Sigmoid colon (tissue), 4 donors: Measurements from ENCODE around the gene ROBO1.

Experiments used
- POLR2A ChIP-seq, 2 donors: fragments of 450-650 bp; IDR thresholded peaks; one replicate each; pipeline ENCODE4 v1.6.1; 2016; ENCODE audit warnings: antibody characterized with exemption in 2 of 2, mild to moderate bottlenecking in 2 of 2, moderate library complexity in 2 of 2
- POLR2AphosphoS5 ChIP-seq, 4 donors: sonication (generic); formaldehyde crosslinking; IDR thresholded peaks; one replicate each; pipeline ENCODE4 v1.6.1; 2017; ENCODE audit warnings: antibody characterized with exemption in 4 of 4
- TF ChIP-seq, protein P1 (sequence below), 4 experiments: fragments of 450-650 bp in 3 of 4; fragments of 200-600 bp in 1 of 4; IDR thresholded peaks; one replicate each; pipeline ENCODE4 v1.5.1; 2016 to 2019; ENCODE audit warnings: antibody characterized with exemption in 4 of 4, mild to moderate bottlenecking in 3 of 4, moderate library complexity in 2 of 4

- no peak for TF ChIP-seq POLR2AphosphoS5 (IDR thresholded peaks at IDR 0.05)
- TF ChIP-seq, protein P1, sequence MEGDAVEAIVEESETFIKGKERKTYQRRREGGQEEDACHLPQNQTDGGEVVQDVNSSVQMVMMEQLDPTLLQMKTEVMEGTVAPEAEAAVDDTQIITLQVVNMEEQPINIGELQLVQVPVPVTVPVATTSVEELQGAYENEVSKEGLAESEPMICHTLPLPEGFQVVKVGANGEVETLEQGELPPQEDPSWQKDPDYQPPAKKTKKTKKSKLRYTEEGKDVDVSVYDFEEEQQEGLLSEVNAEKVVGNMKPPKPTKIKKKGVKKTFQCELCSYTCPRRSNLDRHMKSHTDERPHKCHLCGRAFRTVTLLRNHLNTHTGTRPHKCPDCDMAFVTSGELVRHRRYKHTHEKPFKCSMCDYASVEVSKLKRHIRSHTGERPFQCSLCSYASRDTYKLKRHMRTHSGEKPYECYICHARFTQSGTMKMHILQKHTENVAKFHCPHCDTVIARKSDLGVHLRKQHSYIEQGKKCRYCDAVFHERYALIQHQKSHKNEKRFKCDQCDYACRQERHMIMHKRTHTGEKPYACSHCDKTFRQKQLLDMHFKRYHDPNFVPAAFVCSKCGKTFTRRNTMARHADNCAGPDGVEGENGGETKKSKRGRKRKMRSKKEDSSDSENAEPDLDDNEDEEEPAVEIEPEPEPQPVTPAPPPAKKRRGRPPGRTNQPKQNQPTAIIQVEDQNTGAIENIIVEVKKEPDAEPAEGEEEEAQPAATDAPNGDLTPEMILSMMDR (IDR thresholded peaks at IDR 0.05), result no peak
- TF ChIP-seq POLR2A (IDR thresholded peaks at IDR 0.05), result no peak
Measured at GRCh38 chr3:78855190-78855589, 912.6 kb downstream of the ROBO1 start.
